Inflammatory macrophage treated with lipopolysaccharide for 1 hour (primary cell): ENCODE data around the gene KDM2A.

Experiments
- DNase-seq, 2 donors: peaks; one replicate each; pipeline ENCODE4 v3.0.0-alpha.2; 2020 to 2022

Gene KDM2A

DNA sequence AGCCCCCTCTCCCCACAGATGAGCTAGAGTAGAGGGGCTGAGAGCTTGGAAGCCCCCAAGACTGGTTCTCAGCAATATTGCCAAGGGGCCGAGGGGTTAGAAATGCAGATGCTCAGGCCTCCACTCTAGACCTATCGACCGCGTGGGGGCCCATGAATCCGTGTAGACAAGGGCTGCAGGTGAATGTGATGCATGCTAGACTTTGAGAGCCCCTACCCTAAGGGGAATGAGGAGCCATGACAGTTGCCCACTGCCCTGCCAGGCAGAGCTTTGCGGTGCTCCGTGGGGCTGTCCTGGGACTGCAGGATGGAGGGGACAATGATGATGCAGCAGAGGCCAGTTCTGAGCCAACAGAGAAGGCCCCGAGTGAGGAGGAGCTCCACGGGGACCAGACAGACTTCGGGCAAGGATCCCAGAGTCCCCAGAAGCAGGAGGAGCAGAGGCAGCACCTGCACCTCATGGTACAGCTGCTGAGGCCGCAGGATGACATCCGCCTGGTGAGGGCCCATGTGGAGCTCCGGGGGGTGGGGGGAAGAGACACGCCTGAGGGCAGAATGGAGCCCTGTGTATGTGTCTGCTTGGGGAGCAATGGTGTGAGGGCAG is 185.5 kb downstream of the KDM2A start:
- DNase-seq = no peak

GRCh38 chr11:67306769-67307544 is 187.9 kb downstream of the KDM2A start:
- no peak for DNase-seq

- DNase-seq = no peak
These were observed 188.5 kb downstream of the KDM2A start for GRCh38 chr11:67307545-67308001.
